Muscle layer of duodenum (tissue), 2 donors: ENCODE measurements around the gene IGSF3.
"Not testable (repeated sequence)": the region's sequence is repeated elsewhere in the genome, so short reads cannot be mapped to it uniquely, and the experiment has no call there.

Experiments used
- H3K27ac ChIP-seq: one replicate; pipeline ENCODE4 v1.7.0; 2013; ENCODE audit warnings: mild to moderate bottlenecking, low read length
- H3K27me3 ChIP-seq: one replicate; pipeline ENCODE4 v1.7.0; 2013; ENCODE audit warnings: low read depth, mild to moderate bottlenecking, control low read depth, low read length
- H3K36me3 ChIP-seq, 2 donors: one replicate each; pipeline ENCODE4 v1.7.0; 2013; ENCODE audit warnings: low read length in 2 of 2, control low read depth in 1 of 2, mild to moderate bottlenecking in 1 of 2; ENCODE audit not compliant: insufficient read depth in 2 of 2, control insufficient read depth in 1 of 2
- H3K4me1 ChIP-seq, 2 donors: one replicate each; pipeline ENCODE4 v1.7.0; 2013; ENCODE audit warnings: low read length in 2 of 2, mild to moderate bottlenecking in 2 of 2, control low read depth in 1 of 2, moderate library complexity in 1 of 2; ENCODE audit not compliant: insufficient read depth in 2 of 2, control insufficient read depth in 1 of 2
- H3K4me3 ChIP-seq, 2 donors: one replicate each; pipeline ENCODE4 v1.7.0; 2013; ENCODE audit warnings: low read length in 2 of 2, low read depth in 1 of 2, mild to moderate bottlenecking in 1 of 2
- H3K9me3 ChIP-seq, 2 donors: one replicate each; pipeline ENCODE4 v1.7.0; 2013; ENCODE audit warnings: low read length in 2 of 2, control low read depth in 1 of 2, mild to moderate bottlenecking in 1 of 2; ENCODE audit not compliant: control insufficient read depth in 1 of 2
- donor health status: healthy.

The IGSF3 gene

GRCh38 chr1:116642311-116643280 lies 24.9 kb downstream of the IGSF3 start:
- not testable (repeated sequence) for H3K9me3 ChIP-seq, H3K4me3 ChIP-seq, H3K36me3 ChIP-seq, H3K27ac ChIP-seq, H3K4me1 ChIP-seq, H3K27me3 ChIP-seq

- H3K9me3 ChIP-seq, H3K36me3 ChIP-seq, H3K4me1 ChIP-seq, H3K27ac ChIP-seq, H3K4me3 ChIP-seq, H3K27me3 ChIP-seq: not testable (repeated sequence)
Observed at GRCh38 chr1:116637583-116637982, 29.9 kb downstream of the IGSF3 start.

- H3K36me3 ChIP-seq, H3K4me1 ChIP-seq, H3K27me3 ChIP-seq, H3K27ac ChIP-seq, H3K4me3 ChIP-seq, H3K9me3 ChIP-seq: not testable (repeated sequence)
Observed at GRCh38 chr1:116636584-116636983, 30.9 kb downstream of the IGSF3 start.

GRCh38 chr1:116634386-116634785 lies 33.1 kb downstream of the IGSF3 start:
- H3K4me3 ChIP-seq, H3K27ac ChIP-seq, H3K9me3 ChIP-seq, H3K36me3 ChIP-seq, H3K4me1 ChIP-seq, H3K27me3 ChIP-seq: not testable (repeated sequence)

GRCh38 chr1:116631996-116632925 lies 35.3 kb downstream of the IGSF3 start:
- H3K27me3 ChIP-seq, H3K4me3 ChIP-seq, H3K27ac ChIP-seq, H3K36me3 ChIP-seq, H3K9me3 ChIP-seq, H3K4me1 ChIP-seq: not testable (repeated sequence)

GRCh38 chr1:116631554-116631953 lies 36.0 kb downstream of the IGSF3 start:
- not testable (repeated sequence) for H3K4me3 ChIP-seq, H3K27ac ChIP-seq, H3K27me3 ChIP-seq, H3K9me3 ChIP-seq, H3K36me3 ChIP-seq, H3K4me1 ChIP-seq

- not testable (repeated sequence) for H3K27me3 ChIP-seq, H3K9me3 ChIP-seq, H3K36me3 ChIP-seq, H3K27ac ChIP-seq, H3K4me1 ChIP-seq, H3K4me3 ChIP-seq
Observed at GRCh38 chr1:116630057-116630456, 37.5 kb downstream of the IGSF3 start.

- not testable (repeated sequence) for H3K9me3 ChIP-seq, H3K36me3 ChIP-seq, H3K27ac ChIP-seq, H3K4me3 ChIP-seq, H3K27me3 ChIP-seq, H3K4me1 ChIP-seq
Observed at GRCh38 chr1:116629441-116629840, 38.1 kb downstream of the IGSF3 start.

- Histone ChIP-seq H3K4me3 (no peak overlapping the region), H3K27me3 (no peaks in the 10 kb centered on the region), H3K27ac (no peak overlapping the region), H3K4me1 (no peaks in the 10 kb centered on the region), H3K9me3 (no peaks in the 10 kb centered on the region), H3K36me3 (no peaks in the 10 kb centered on the region)
Observed at GRCh38 chr1:116628448-116628847, 39.1 kb downstream of the IGSF3 start.

- H3K4me1 ChIP-seq, H3K27me3 ChIP-seq, H3K36me3 ChIP-seq, H3K9me3 ChIP-seq, H3K4me3 ChIP-seq, H3K27ac ChIP-seq: not testable (repeated sequence)
Observed at GRCh38 chr1:116627357-116627756, 40.2 kb downstream of the IGSF3 start.

- not testable (repeated sequence) for H3K27me3 ChIP-seq, H3K4me3 ChIP-seq, H3K4me1 ChIP-seq, H3K9me3 ChIP-seq, H3K27ac ChIP-seq, H3K36me3 ChIP-seq
Observed at GRCh38 chr1:116626915-116627314, 40.6 kb downstream of the IGSF3 start.
